ENCODE data around the gene CRELD1. TPM values are rescaled to one million over a fixed set of nuclear protein-coding genes. Genes with fewer than 3 reads are reported as not detected.

The CRELD1 gene
- total and polyA plus RNA-seq, 2 of the 13 experiments (the other 11 are each of a cell fraction or from before 2014, with no cell fraction given), result 27.1 to 61.9 TPM

- TF ChIP-seq STAG1 (CRISPR knock-in tag; IDR thresholded peaks at IDR 0.05) (peak; percentile 84), ZNF343 (CRISPR knock-in tag; IDR thresholded peaks at IDR 0.05) (peak; percentile 81), NFE2 (CRISPR knock-in tag; IDR thresholded peaks at IDR 0.05) (no peak), REXO4 (CRISPR knock-in tag; IDR thresholded peaks at IDR 0.05; ENCODE audit: borderline replicate concordance) (peak; percentile 21; the same call in 1 of the 2 replicates), ZNF10 (CRISPR knock-in tag; IDR thresholded peaks at IDR 0.05; ENCODE audit: borderline replicate concordance, low read depth) (no peak), FOSL2 (CRISPR knock-in tag; IDR thresholded peaks at IDR 0.05) (peak; percentile 48; the same call in 1 of the 2 replicates), ZNF362 (CRISPR knock-in tag; IDR thresholded peaks at IDR 0.05; ENCODE audit: borderline replicate concordance) (peak; percentile 60; the same call in 1 of the 2 replicates), SNAPC5 (CRISPR knock-in tag; IDR thresholded peaks at IDR 0.05; ENCODE audit: borderline replicate concordance) (no peak), ZFP82 (CRISPR knock-in tag; IDR thresholded peaks at IDR 0.05; ENCODE audit: borderline replicate concordance) (peak; percentile 10; the same call in 1 of the 2 replicates), NR2F2 (IDR thresholded peaks at IDR 0.05; ENCODE audit: borderline replicate concordance, low read depth) (no peak), MAFG (CRISPR knock-in tag; IDR thresholded peaks at IDR 0.05) (no peak), SMARCE1 (IDR thresholded peaks at IDR 0.05; ENCODE audit: borderline replicate concordance) (no peak), ZNF746 (CRISPR knock-in tag; IDR thresholded peaks at IDR 0.05) (no peak; the same call in 1 of the 2 replicates), NCOA1 (CRISPR knock-in tag; IDR thresholded peaks at IDR 0.05) (peak; percentile 97), ZNF891 (CRISPR knock-in tag; IDR thresholded peaks at IDR 0.05) (peak; percentile 15; the same call in 1 of the 2 replicates), ZSCAN30 (CRISPR knock-in tag; IDR thresholded peaks at IDR 0.05) (peak; percentile 75; the same call in 1 of the 2 replicates), ZNF292 (CRISPR knock-in tag; IDR thresholded peaks at IDR 0.05; ENCODE audit: borderline replicate concordance, low read depth) (no peak), ZBTB21 (CRISPR knock-in tag; IDR thresholded peaks at IDR 0.05) (no peak), MLX (CRISPR knock-in tag; IDR thresholded peaks at IDR 0.05) (no peak; the same call in 1 of the 2 replicates), NCOA5 (CRISPR knock-in tag; IDR thresholded peaks at IDR 0.05) (no peak), NKX3-1 (CRISPR knock-in tag; IDR thresholded peaks at IDR 0.05) (no peak), FOXK2 (IDR thresholded peaks at IDR 0.05) (no peak), PATZ1 (CRISPR knock-in tag; IDR thresholded peaks at IDR 0.05) (peak; percentile 7; the same call in 1 of the 2 replicates), ZNF34 (CRISPR knock-in tag; IDR thresholded peaks at IDR 0.05; ENCODE audit: borderline replicate concordance) (no peak), SRY (CRISPR knock-in tag; IDR thresholded peaks at IDR 0.05) (peak; percentile 40; the same call in 1 of the 2 replicates), SRF (IDR thresholded peaks at IDR 0.05; ENCODE audit: low read depth, low read length) (no peak), ZNF883 (CRISPR knock-in tag; IDR thresholded peaks at IDR 0.05; ENCODE audit: not compliant biosample characterization) (peak; percentile 60), NPAS2 (CRISPR knock-in tag; IDR thresholded peaks at IDR 0.05; ENCODE audit: borderline replicate concordance) (no peak)
Measured at GRCh38 chr3:9946112-9947024, 12.7 kb downstream of the CRELD1 start (continued).
